ENCODE data around the gene GLP2R.

GLP2R gene

DNA sequence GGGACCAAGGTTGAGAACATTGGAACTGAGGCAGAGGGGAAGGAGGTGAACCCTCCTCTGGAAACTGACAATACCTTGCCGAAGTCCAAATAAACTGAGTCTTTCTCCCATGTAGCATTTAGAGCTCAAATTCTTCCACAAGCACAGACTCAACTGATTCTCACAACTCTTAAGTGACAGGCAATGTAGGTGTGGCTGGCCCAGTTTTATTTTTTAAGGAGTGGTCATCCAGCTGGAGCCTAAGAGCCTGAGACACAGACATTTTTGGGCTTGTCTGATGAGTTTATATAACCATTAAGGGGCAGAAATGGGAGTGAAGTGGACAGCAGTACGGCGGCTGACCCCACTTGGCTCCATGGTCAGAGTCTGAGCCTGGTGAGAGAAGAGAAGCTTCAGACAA, 68.5 kb downstream of the GLP2R start:
- no peak overlapping the region for H4K91ac ChIP-seq (ENCODE audit: low read depth, low read length, poor library complexity)
- H3K79me1 ChIP-seq (ENCODE audit: low read depth, low read length): no peaks in the 10 kb centered on the region
- H3K4ac ChIP-seq (ENCODE audit: low read length): no peak overlapping the region
- H3K4me3 ChIP-seq (ENCODE audit: low read length in 2 of 2): no peak overlapping the region
- DNase-seq (ENCODE audit: low spot score): no peak
- peaks cover 0 to 5% of the 10 kb centered on the region in 2 donors for H3K4me1 ChIP-seq (ENCODE audit: control insufficient read depth in 2 of 2, insufficient read depth in 1 of 2, low read depth in 1 of 2, low read length in 2 of 2)
- H2AK5ac ChIP-seq (ENCODE audit: low read depth, low read length): no peak overlapping the region
- no peak overlapping the region for H3K18ac ChIP-seq (ENCODE audit: low read length)
- H3K36me3 ChIP-seq (replicated peaks in 1 of 2; ENCODE audit: control insufficient read depth in 2 of 2, insufficient read depth in 2 of 2, low read length in 2 of 2): no peaks in the 10 kb centered on the region
- no peak overlapping the region for H2BK15ac ChIP-seq (ENCODE audit: low read length)
- H3K9me3 ChIP-seq (replicated peaks in 1 of 2; ENCODE audit: control insufficient read depth in 2 of 2, insufficient read depth in 1 of 2, low read depth in 1 of 2, low read length in 2 of 2): peaks cover 0 to 2% of the 10 kb centered on the region in 2 donors
- H3K27ac ChIP-seq (replicated peaks; ENCODE audit: low read length): no peak overlapping the region
- no CpG with 5 or more reads among the region's 3 CpGs for WGBS, 2 donors (ENCODE audit: extremely low coverage in 2 of 2, insufficient read length in 2 of 2, insufficient replicate concordance in 1 of 2)
- H3K23ac ChIP-seq (ENCODE audit: low read depth, low read length, poor library complexity): no peak overlapping the region
- no peak overlapping the region for H2BK5ac ChIP-seq (ENCODE audit: low read length)
- H4K8ac ChIP-seq (ENCODE audit: low read depth, low read length): no peak overlapping the region
- H3K9ac ChIP-seq (ENCODE audit: low read depth, low read length, poor library complexity): no peak overlapping the region
- H3K14ac ChIP-seq (ENCODE audit: low read length): no peak overlapping the region
- no peaks in the 10 kb centered on the region for H3K27me3 ChIP-seq (ENCODE audit: control insufficient read depth in 3 of 3, insufficient read depth in 3 of 3, low read depth in 1 of 3, low read length in 3 of 3)
- H3K4me2 ChIP-seq (ENCODE audit: insufficient read depth, low read length, poor library complexity, severe bottlenecking): no peak overlapping the region
- H2AFZ ChIP-seq (ENCODE audit: low read length): no peak overlapping the region
- H2BK12ac ChIP-seq (ENCODE audit: low read length): no peak overlapping the region
- no peak overlapping the region for H2BK120ac ChIP-seq (ENCODE audit: low read depth, low read length)

DNA sequence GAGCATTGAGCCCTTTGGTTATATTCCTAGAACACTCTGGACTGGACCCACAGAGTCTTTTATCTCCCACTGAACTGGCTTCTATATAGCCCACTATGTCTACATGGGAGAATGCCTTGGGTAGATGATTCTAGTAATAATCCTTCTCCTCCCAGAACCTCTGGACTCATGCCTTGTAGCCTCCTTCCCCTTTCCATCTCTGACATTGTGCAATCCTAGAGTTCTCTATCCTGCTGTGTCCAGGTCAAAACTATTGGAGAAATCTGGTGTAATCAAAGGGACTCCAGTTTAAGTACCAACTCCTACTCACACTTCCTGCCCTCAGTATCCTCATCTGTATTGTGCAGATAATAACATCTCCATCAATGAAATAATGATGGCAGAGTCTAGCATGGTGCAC, 70.2 kb downstream of the GLP2R start:
- no peaks in the 10 kb centered on the region for H3K36me3 ChIP-seq (replicated peaks in 1 of 2; ENCODE audit: control insufficient read depth in 2 of 2, insufficient read depth in 2 of 2, low read length in 2 of 2)
- H2BK5ac ChIP-seq (ENCODE audit: low read length): no peak overlapping the region
- H3K9ac ChIP-seq (ENCODE audit: low read depth, low read length, poor library complexity): no peak overlapping the region
- no peak for DNase-seq (ENCODE audit: low spot score)
- H3K4me1 ChIP-seq (ENCODE audit: control insufficient read depth in 2 of 2, insufficient read depth in 1 of 2, low read depth in 1 of 2, low read length in 2 of 2): peaks cover 0 to 8% of the 10 kb centered on the region in 2 donors
- no peak overlapping the region for H2AFZ ChIP-seq (ENCODE audit: low read length)
- H3K27me3 ChIP-seq (ENCODE audit: control insufficient read depth in 3 of 3, insufficient read depth in 3 of 3, low read depth in 1 of 3, low read length in 3 of 3): no peaks in the 10 kb centered on the region
- H3K4me3 ChIP-seq (ENCODE audit: low read length in 2 of 2): no peak overlapping the region
- H2BK120ac ChIP-seq (ENCODE audit: low read depth, low read length): no peak overlapping the region
- H3K9me3 ChIP-seq (replicated peaks in 1 of 2; ENCODE audit: control insufficient read depth in 2 of 2, insufficient read depth in 1 of 2, low read depth in 1 of 2, low read length in 2 of 2): peaks cover 0 to 2% of the 10 kb centered on the region in 2 donors
- H3K14ac ChIP-seq (ENCODE audit: low read length): no peak overlapping the region
- no peak overlapping the region for H3K4ac ChIP-seq (ENCODE audit: low read length)
- no peak overlapping the region for H2BK12ac ChIP-seq (ENCODE audit: low read length)
- no peaks in the 10 kb centered on the region for H3K79me1 ChIP-seq (ENCODE audit: low read depth, low read length)
- no peak overlapping the region for H3K23ac ChIP-seq (ENCODE audit: low read depth, low read length, poor library complexity)
- H4K8ac ChIP-seq (ENCODE audit: low read depth, low read length): no peak overlapping the region
- no peak overlapping the region for H3K18ac ChIP-seq (ENCODE audit: low read length)
- no peak overlapping the region for H3K27ac ChIP-seq (replicated peaks; ENCODE audit: low read length)
- no peak overlapping the region for H4K91ac ChIP-seq (ENCODE audit: low read depth, low read length, poor library complexity)
- no peak overlapping the region for H2BK15ac ChIP-seq (ENCODE audit: low read length)
- H2AK5ac ChIP-seq (ENCODE audit: low read depth, low read length): no peak overlapping the region
- no peak overlapping the region for H3K4me2 ChIP-seq (ENCODE audit: insufficient read depth, low read length, poor library complexity, severe bottlenecking)

DNA sequence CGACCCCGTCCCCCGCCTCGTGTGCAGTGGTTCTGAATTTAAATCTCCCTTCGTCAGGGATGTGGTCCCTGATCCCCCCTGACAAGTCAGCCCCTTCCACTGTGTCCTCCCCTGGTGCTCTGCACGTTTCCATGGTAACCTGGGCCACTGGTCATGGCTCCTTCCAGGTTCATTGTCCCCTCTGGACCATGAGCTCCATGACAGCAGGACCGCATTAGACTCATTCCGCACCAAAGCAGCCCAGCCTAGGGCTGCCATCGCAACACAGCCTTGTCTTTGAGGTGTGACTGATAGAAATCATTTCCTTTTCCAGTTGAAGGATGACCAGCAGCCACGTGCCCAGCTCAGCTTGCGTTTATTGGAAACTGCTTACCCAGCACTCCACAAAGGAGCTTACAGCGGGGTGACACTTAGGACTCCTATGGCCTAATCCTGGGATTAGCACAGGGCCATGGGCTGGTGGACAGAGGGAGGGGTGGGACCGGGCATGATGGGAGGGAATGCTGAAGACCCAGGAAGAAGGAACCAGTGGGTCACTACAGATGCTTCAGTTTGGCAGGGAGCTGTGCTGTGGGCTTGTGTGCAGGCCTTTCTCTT, 71.7 kb downstream of the GLP2R start:
- Histone ChIP-seq H2AFZ (ENCODE audit: low read length) (no peak overlapping the region), H3K23ac (ENCODE audit: low read depth, low read length, poor library complexity) (no peak overlapping the region), H3K27ac (replicated peaks; ENCODE audit: low read length) (no peak overlapping the region), H3K79me1 (ENCODE audit: low read depth, low read length) (no peaks in the 10 kb centered on the region), H2BK15ac (ENCODE audit: low read length) (no peak overlapping the region), H3K27me3 (ENCODE audit: control insufficient read depth in 3 of 3, insufficient read depth in 3 of 3, low read depth in 1 of 3, low read length in 3 of 3) (no peaks in the 10 kb centered on the region), H4K91ac (ENCODE audit: low read depth, low read length, poor library complexity) (no peak overlapping the region), H3K14ac (ENCODE audit: low read length) (no peak overlapping the region), H2BK5ac (ENCODE audit: low read length) (no peak overlapping the region), H3K4me3 (ENCODE audit: low read length in 2 of 2) (no peak overlapping the region), H3K4me2 (ENCODE audit: insufficient read depth, low read length, poor library complexity, severe bottlenecking) (no peak overlapping the region), H2BK12ac (ENCODE audit: low read length) (no peak overlapping the region), H4K8ac (ENCODE audit: low read depth, low read length) (no peak overlapping the region), H3K36me3 (replicated peaks in 1 of 2; ENCODE audit: control insufficient read depth in 2 of 2, insufficient read depth in 2 of 2, low read length in 2 of 2) (no peaks in the 10 kb centered on the region), H2AK5ac (ENCODE audit: low read depth, low read length) (no peak overlapping the region), H3K4me1 (ENCODE audit: control insufficient read depth in 2 of 2, insufficient read depth in 1 of 2, low read depth in 1 of 2, low read length in 2 of 2) (peaks cover 0 to 15% of the 10 kb centered on the region in 2 donors), H3K4ac (ENCODE audit: low read length) (no peak overlapping the region), H3K9ac (ENCODE audit: low read depth, low read length, poor library complexity) (no peak overlapping the region), H2BK120ac (ENCODE audit: low read depth, low read length) (no peak overlapping the region), H3K9me3 (replicated peaks in 1 of 2; ENCODE audit: control insufficient read depth in 2 of 2, insufficient read depth in 1 of 2, low read depth in 1 of 2, low read length in 2 of 2) (peaks cover 0 to 2% of the 10 kb centered on the region in 2 donors), H3K18ac (ENCODE audit: low read length) (no peak overlapping the region)
- no peak for DNase-seq (ENCODE audit: low spot score)
- no CpG with 5 or more reads among the region's 13 CpGs for WGBS, 2 donors (ENCODE audit: extremely low coverage in 2 of 2, insufficient read length in 2 of 2, insufficient replicate concordance in 1 of 2)

DNA sequence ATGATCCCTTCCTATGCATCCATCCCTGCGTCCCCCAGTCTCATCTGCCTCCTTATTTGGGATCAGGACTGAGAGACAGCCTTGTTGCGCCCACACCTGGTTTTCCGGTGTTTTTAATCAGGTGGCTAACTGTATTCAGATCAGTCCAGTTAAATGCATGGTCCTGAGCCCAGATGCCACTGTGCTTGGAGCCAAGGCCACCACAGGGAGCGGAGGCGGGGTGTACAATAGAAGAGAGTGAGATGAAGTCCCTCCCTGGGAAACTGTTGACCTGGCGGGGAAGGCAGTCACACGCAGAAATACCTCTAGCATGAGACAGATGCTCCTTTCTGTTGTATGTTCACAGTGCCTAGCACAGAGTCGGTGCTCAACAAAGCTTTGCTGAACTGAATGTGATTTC, 73.1 kb downstream of the GLP2R start:
- Histone ChIP-seq H3K27ac (replicated peaks; ENCODE audit: low read length) (no peak overlapping the region), H2BK15ac (ENCODE audit: low read length) (no peak overlapping the region), H4K8ac (ENCODE audit: low read depth, low read length) (no peak overlapping the region), H3K36me3 (replicated peaks in 1 of 2; ENCODE audit: control insufficient read depth in 2 of 2, insufficient read depth in 2 of 2, low read length in 2 of 2) (no peaks in the 10 kb centered on the region), H3K27me3 (ENCODE audit: control insufficient read depth in 3 of 3, insufficient read depth in 3 of 3, low read depth in 1 of 3, low read length in 3 of 3) (no peaks in the 10 kb centered on the region), H3K23ac (ENCODE audit: low read depth, low read length, poor library complexity) (no peak overlapping the region), H2BK12ac (ENCODE audit: low read length) (no peak overlapping the region), H3K18ac (ENCODE audit: low read length) (no peak overlapping the region), H2AFZ (ENCODE audit: low read length) (no peak overlapping the region), H3K4me3 (ENCODE audit: low read length in 2 of 2) (no peak overlapping the region), H2BK5ac (ENCODE audit: low read length) (no peak overlapping the region), H2BK120ac (ENCODE audit: low read depth, low read length) (no peak overlapping the region), H3K4me1 (ENCODE audit: control insufficient read depth in 2 of 2, insufficient read depth in 1 of 2, low read depth in 1 of 2, low read length in 2 of 2) (peaks cover 0 to 15% of the 10 kb centered on the region in 2 donors), H3K9me3 (replicated peaks in 1 of 2; ENCODE audit: control insufficient read depth in 2 of 2, insufficient read depth in 1 of 2, low read depth in 1 of 2, low read length in 2 of 2) (peaks cover 0 to 2% of the 10 kb centered on the region in 2 donors), H3K4me2 (ENCODE audit: insufficient read depth, low read length, poor library complexity, severe bottlenecking) (no peak overlapping the region), H3K4ac (ENCODE audit: low read length) (no peak overlapping the region), H2AK5ac (ENCODE audit: low read depth, low read length) (no peak overlapping the region), H3K9ac (ENCODE audit: low read depth, low read length, poor library complexity) (no peak overlapping the region), H4K91ac (ENCODE audit: low read depth, low read length, poor library complexity) (no peak overlapping the region), H3K14ac (ENCODE audit: low read length) (no peak overlapping the region), H3K79me1 (ENCODE audit: low read depth, low read length) (no peaks in the 10 kb centered on the region)
- WGBS, 2 donors (ENCODE audit: extremely low coverage in 2 of 2, insufficient read length in 2 of 2, insufficient replicate concordance in 1 of 2): no CpG with 5 or more reads among the region's 8 CpGs
- no peak for DNase-seq (ENCODE audit: low spot score)
